Testis (tissue), 2 donors: ENCODE measurements around the gene TAF3.

Experiments
- CTCF ChIP-seq, 3 experiments: fragments of 450-650 bp in 2 of 3; fragments of 200-600 bp in 1 of 3; sonication (generic) in 1 of 3; IDR thresholded peaks; one replicate each; pipeline ENCODE4 v1.5.1; 2016 to 2019; ENCODE audit warnings: antibody characterized with exemption in 3 of 3, mild to moderate bottlenecking in 2 of 3, moderate library complexity in 1 of 3
- POLR2A ChIP-seq: fragments of 450-650 bp; IDR thresholded peaks from one replicate; pipeline ENCODE4 v1.6.1; 2017; ENCODE audit warnings: antibody characterized with exemption, mild to moderate bottlenecking, moderate library complexity

GRCh38 chr10:8039321-8039881 is 221.1 kb downstream of the TAF3 start:
- TF ChIP-seq CTCF (IDR thresholded peaks at IDR 0.05) (no peak), POLR2A (no peak)
